SK-N-SH (cell line): ENCODE results near the gene SMS. TPM values are rescaled to one million over a fixed set of nuclear protein-coding genes. Genes with fewer than 3 reads are reported as not detected.

Experiments
- CTCF ChIA-PET: fragments of 300-600, 350-600 bp; formaldehyde crosslinking; extraction: SDS; loops from one replicate; lab custom pipeline; 2021; lab: Yijun Ruan, JAX
- POLR2A ChIA-PET: fragments of 350-600 bp; sonication (Branson Sonifier 250); formaldehyde crosslinking; extraction: SDS; loops from one replicate; lab custom pipeline; 2020; ENCODE audit warnings: antibody characterized with exemption, inconsistent platforms; lab: Yijun Ruan, JAX
- DNase-seq: peaks from one replicate; pipeline ENCODE4 v3.0.0; 2012
- H2AFZ ChIP-seq: fragments of 200-600 bp; sonication (generic); 2 replicates; pipeline ENCODE4 v1.8.1; 2016; ENCODE audit warnings: antibody characterized with exemption, mild to moderate bottlenecking, low read depth
- H3F3A ChIP-seq: fragments of 200-600 bp; sonication (generic); replicated peaks from 2 replicates; pipeline ENCODE3; 2016; ENCODE audit warnings: antibody characterized with exemption, mild to moderate bottlenecking; ENCODE audit not compliant: insufficient read depth
- H3K27ac ChIP-seq, 2 experiments: fragments of 200-500 bp in 1 of 2; fragments of 200-600 bp in 1 of 2; sonication (Bioruptor generic) in 1 of 2; sonication (generic), shearing (Covaris generic) in 1 of 2; 2 replicates each; pipeline versions ENCODE4 v1.5.1 to v1.6.1; 2014 to 2016; ENCODE audit warnings: low read depth in 2 of 2, inconsistent platforms in 1 of 2, low read length in 1 of 2, mild to moderate bottlenecking in 1 of 2, mixed read lengths in 1 of 2
- H3K27me3 ChIP-seq: fragments of 200-600 bp; sonication (generic), shearing (Covaris generic); 2 replicates; pipeline ENCODE4 v1.6.1; 2016; ENCODE audit warnings: mixed run types; ENCODE audit not compliant: insufficient read depth
- H3K36me3 ChIP-seq, 2 experiments: fragments of 200-500 bp in 1 of 2; fragments of 200-600 bp in 1 of 2; sonication (Bioruptor generic) in 1 of 2; sonication (generic) in 1 of 2; replicated peaks in 1 of 2; 2 replicates each; pipeline versions ENCODE3 to v1.5.1; 2014 to 2016; ENCODE audit warnings: low read length in 1 of 2, mild to moderate bottlenecking in 1 of 2; ENCODE audit not compliant: insufficient read depth in 2 of 2, control insufficient read depth in 1 of 2
- H3K4me1 ChIP-seq, 2 experiments: fragments of 200-500 bp in 1 of 2; fragments of 200-600 bp in 1 of 2; sonication (Bioruptor generic) in 1 of 2; sonication (generic), shearing (Covaris generic) in 1 of 2; 2 replicates each; pipeline versions ENCODE4 v1.5.1 to v1.6.1; 2014 to 2016; ENCODE audit warnings: low read depth in 1 of 2, low read length in 1 of 2, mixed run types in 1 of 2; ENCODE audit not compliant: insufficient read depth in 2 of 2, control insufficient read depth in 1 of 2
- H3K4me2 ChIP-seq: fragments of 200-600 bp; sonication (generic), shearing (Covaris generic); 2 replicates; pipeline ENCODE4 v1.6.1; 2017; ENCODE audit warnings: mixed run types
- H3K4me3 ChIP-seq, 2 experiments: fragments of 200-500 bp in 1 of 2; fragments of 200-600 bp in 1 of 2; sonication (Bioruptor generic) in 1 of 2; sonication (generic), shearing (Covaris generic) in 1 of 2; 2 replicates each; pipeline versions ENCODE4 v1.5.1 to v1.8.1; 2014 to 2016; ENCODE audit warnings: low read depth in 2 of 2, inconsistent platforms in 1 of 2, low read length in 1 of 2, mild to moderate bottlenecking in 1 of 2, mixed read lengths in 1 of 2, moderate library complexity in 1 of 2
- H3K79me2 ChIP-seq: fragments of 200-600 bp; sonication (generic); 2 replicates; pipeline ENCODE4 v1.8.1; 2017; ENCODE audit warnings: mild to moderate bottlenecking; ENCODE audit not compliant: insufficient read depth
- H3K9ac ChIP-seq: fragments of 200-600 bp; sonication (generic); 2 replicates; pipeline ENCODE4 v1.6.1; 2017; ENCODE audit warnings: mixed run types
- H3K9me2 ChIP-seq: fragments of 200-600 bp; sonication (generic); 2 replicates; pipeline ENCODE4 v1.6.1; 2017; ENCODE audit warnings: mixed run types
- H3K9me3 ChIP-seq: fragments of 200-600 bp; sonication (generic); 2 replicates; pipeline ENCODE4 v1.6.1; 2017; ENCODE audit warnings: mixed run types, mild to moderate bottlenecking, moderate library complexity
- H4K20me1 ChIP-seq: fragments of 200-600 bp; sonication (generic); 2 replicates; pipeline ENCODE4 v1.6.1; 2017; ENCODE audit warnings: mild to moderate bottlenecking, mixed run types; ENCODE audit not compliant: insufficient read depth
- CHD2 ChIP-seq: fragments of 150-350 bp; IDR thresholded peaks from 2 replicates; pipeline ENCODE4 v1.6.1; 2018; ENCODE audit warnings: low read length; ENCODE audit not compliant: partially characterized antibody
- EP300 ChIP-seq, 2 experiments: IDR thresholded peaks; 2 replicates each; pipeline versions ENCODE4 v1.4.0 to v1.6.1; 2012; ENCODE audit warnings: borderline replicate concordance in 1 of 2, low read depth in 1 of 2, low read length in 1 of 2
- FOSL2 ChIP-seq: IDR thresholded peaks from 2 replicates; pipeline ENCODE4 v1.4.0; 2012; ENCODE audit warnings: low read depth, mild to moderate bottlenecking, moderate library complexity, borderline replicate concordance
- JUND ChIP-seq: IDR thresholded peaks from 2 replicates; pipeline ENCODE4 v1.4.0; 2012
- MAX ChIP-seq: IDR thresholded peaks from 2 replicates; pipeline ENCODE4 v1.4.0; 2012; ENCODE audit warnings: low read depth
- MXI1 ChIP-seq: IDR thresholded peaks from 2 replicates; pipeline ENCODE4 v1.6.1; 2012; ENCODE audit warnings: mild to moderate bottlenecking, low read depth, low read length, improper control_type of control experiment
- NFIC ChIP-seq: IDR thresholded peaks from 2 replicates; pipeline ENCODE4 v1.4.0; 2012; ENCODE audit warnings: borderline replicate concordance
- PBX3 ChIP-seq: IDR thresholded peaks from 2 replicates; pipeline ENCODE4; 2012
- POLR2AphosphoS5 ChIP-seq: IDR thresholded peaks from 2 replicates; pipeline ENCODE4 v1.6.1; 2012; ENCODE audit warnings: low read depth, low read length
- RAD21 ChIP-seq: IDR thresholded peaks from 2 replicates; pipeline ENCODE4 v1.6.1; 2012; ENCODE audit warnings: mild to moderate bottlenecking, low read length
- REST ChIP-seq: IDR thresholded peaks from 2 replicates; pipeline ENCODE4 v1.6.1; 2012; ENCODE audit warnings: mild to moderate bottlenecking, low read depth, low read length, moderate library complexity
- RFX5 ChIP-seq: IDR thresholded peaks from 2 replicates; pipeline ENCODE4 v1.6.1; 2012; ENCODE audit warnings: mild to moderate bottlenecking, improper control_type of control experiment, low read length
- SIN3A ChIP-seq: IDR thresholded peaks from 2 replicates; pipeline ENCODE4 v1.6.1; 2012; ENCODE audit warnings: low read depth, mild to moderate bottlenecking, low read length, moderate library complexity, borderline replicate concordance
- SMC3 ChIP-seq: IDR thresholded peaks from 2 replicates; pipeline ENCODE4 v1.6.1; 2012; ENCODE audit warnings: low read depth, low read length, improper control_type of control experiment
- TAF1 ChIP-seq: IDR thresholded peaks from 2 replicates; pipeline ENCODE4 v1.6.1; 2012; ENCODE audit warnings: low read depth, mild to moderate bottlenecking, low read length, moderate library complexity, borderline replicate concordance
- TEAD4 ChIP-seq: IDR thresholded peaks from 2 replicates; pipeline ENCODE4 v1.4.0; 2012; ENCODE audit warnings: mild to moderate bottlenecking, borderline replicate concordance; ENCODE audit not compliant: insufficient read depth
- USF2 ChIP-seq: fragments of 150-350 bp; IDR thresholded peaks from 2 replicates; pipeline ENCODE4 v1.6.1; 2017; ENCODE audit warnings: antibody characterized with exemption, low read length, low read depth, borderline replicate concordance
- WGBS: methylation state at CpG from one replicate; pipeline ENCODE4 v1.1.6; 2017; ENCODE audit warnings: low lambda C conversion rate; 5-methylcytosine and 5-hydroxymethylcytosine counted together
- polyA plus RNA-seq, 3 experiments: library from polyadenylated mRNA; depleted of rRNA; stranded (reverse); fragments of >200 nt; gene quantifications; 2 replicates each; pipeline ENCODE4 v1.2.3, GENCODE V29; 2012

Gene SMS
- polyA plus RNA-seq, 1 of the 3 experiments (the other 2 are of a cell fraction) = 116 TPM

- TF ChIP-seq TAF1 = no peak
- TF ChIP-seq, all 33 proteins: peak for 0
These were observed 56.5 kb downstream of the SMS start (continued) for GRCh38 chrX:21996872-21997455.

- Histone ChIP-seq H3K4me1 (peaks cover 0 to 3% of the 10 kb centered on the region in 2 experiments; a peak in 1 of 4 replicates), H3K9me3 (no peaks in the 10 kb centered on the region), H3K27ac (no peak overlapping the region), H3K4me3 (no peak overlapping the region), H4K20me1 (no peaks in the 10 kb centered on the region), H3K9me2 (no peaks in the 10 kb centered on the region), H3K9ac (no peak overlapping the region), H3F3A (peaks cover 4% of the 10 kb centered on the region), H3K79me2 (peaks cover 48% of the 10 kb centered on the region), H3K36me3 (peaks cover 12 to 36% of the 10 kb centered on the region in 2 experiments), H3K4me2 (no peak overlapping the region), H3K27me3 (no peaks in the 10 kb centered on the region), H2AFZ (no peak overlapping the region)
- no peak for DNase-seq
- POLR2A ChIA-PET = no interaction called here
- no peak for TF ChIP-seq JUND
- TF ChIP-seq SIN3A = no peak
- no peak for TF ChIP-seq FOSL2
- TF ChIP-seq REST = no peak
- TF ChIP-seq MXI1 = no peak
- no peak for TF ChIP-seq TEAD4
- TF ChIP-seq USF2 = no peak
- TF ChIP-seq EP300 (IDR thresholded peaks at IDR 0.05; ENCODE audit: borderline replicate concordance in 1 of 2, low read depth in 1 of 2, low read length in 1 of 2) = no peak
- TF ChIP-seq SMC3 = no peak
- no peak for TF ChIP-seq PBX3
- TF ChIP-seq CHD2 = no peak
- TF ChIP-seq RAD21 = no peak
- no peak for TF ChIP-seq MAX
- TF ChIP-seq NFIC = no peak
- no peak for TF ChIP-seq POLR2AphosphoS5
- TF ChIP-seq RFX5 = no peak
- 77% methylated on average over 4 of the region's 4 CpGs for WGBS
- CTCF ChIA-PET = interaction anchor here (1.0 to 4.5 kb wide), 2 partner anchors 13 to 83 kb away, joined by 3 to 32 read pairs; no protein-coding TSS in a partner anchor
These were observed 57.5 kb downstream of the SMS start for GRCh38 chrX:21998037-21998436.
